Testis (tissue), 3 donors: Measurements from ENCODE around the gene EXOC5. TPM values are rescaled to one million over a fixed set of nuclear protein-coding genes. Genes with fewer than 3 reads are reported as not detected.

Experiments used
- DNase-seq: peaks from one replicate; pipeline ENCODE4 v3.0.0-alpha.2; 2019
- H3K27ac ChIP-seq, 2 donors: fragments of 200-600 bp; sonication (generic); one replicate each; pipeline ENCODE4 v1.5.1; 2019
- H3K27me3 ChIP-seq: fragments of 200-600 bp; sonication (generic); one replicate; pipeline ENCODE4 v1.5.1; 2019
- H3K36me3 ChIP-seq: fragments of 200-600 bp; sonication (generic); one replicate; pipeline ENCODE4 v1.5.1; 2017; ENCODE audit warnings: low read depth; ENCODE audit errors: missing control alignments
- H3K4me1 ChIP-seq: fragments of 200-600 bp; sonication (generic); one replicate; pipeline ENCODE4 v1.5.1; 2019
- H3K4me3 ChIP-seq, 2 donors: fragments of 200-600 bp; sonication (generic); one replicate each; pipeline ENCODE4 v1.5.1; 2017 to 2019
- H3K9me3 ChIP-seq: fragments of 200-600 bp; sonication (generic); one replicate; pipeline ENCODE4 v1.5.1; 2017
- POLR2A ChIP-seq: fragments of 450-650 bp; IDR thresholded peaks from one replicate; pipeline ENCODE4 v1.6.1; 2017; ENCODE audit warnings: antibody characterized with exemption, mild to moderate bottlenecking, moderate library complexity
- WGBS, 2 donors: methylation state at CpG; one replicate each; pipeline ENCODE4 v1.1.5; 2018; 5-methylcytosine and 5-hydroxymethylcytosine counted together
- intact Hi-C: fragments of 100-400 bp; cut with DNase I; formaldehyde crosslinking; loops from one replicate; pipeline ENCODE4 v1.15.1; 2023; ENCODE audit warnings: low total_unique reads
- polyA plus RNA-seq: library from polyadenylated mRNA; stranded (reverse); fragments of 350-450 nt; fragmentation: Illumina TruSeq; extraction: RNeasy Lipid Tissue Mini Kit (QIAGEN cat#74804); gene quantifications from one replicate; pipeline ENCODE4 v1.2.3, GENCODE V29; 2014; ENCODE audit warnings: low read depth, low replicate concordance; ENCODE audit not compliant: insufficient read depth
- total RNA-seq, 2 donors: library from RNA; depleted of rRNA; stranded (reverse); fragments of >200 nt; gene quantifications; one replicate each; pipeline ENCODE4 v1.2.3, GENCODE V29; 2016
- TF ChIP-seq, protein P1 (sequence below), 3 experiments: fragments of 450-650 bp in 2 of 3; fragments of 200-600 bp in 1 of 3; sonication (generic) in 1 of 3; IDR thresholded peaks; one replicate each; pipeline ENCODE4 v1.5.1; 2016 to 2019; ENCODE audit warnings: antibody characterized with exemption in 3 of 3, mild to moderate bottlenecking in 2 of 3, moderate library complexity in 1 of 3

The EXOC5 gene
- total and polyA plus RNA-seq, 3 donors from 2014 or later = 73.7 to 133 (median 89.4) TPM

DNA sequence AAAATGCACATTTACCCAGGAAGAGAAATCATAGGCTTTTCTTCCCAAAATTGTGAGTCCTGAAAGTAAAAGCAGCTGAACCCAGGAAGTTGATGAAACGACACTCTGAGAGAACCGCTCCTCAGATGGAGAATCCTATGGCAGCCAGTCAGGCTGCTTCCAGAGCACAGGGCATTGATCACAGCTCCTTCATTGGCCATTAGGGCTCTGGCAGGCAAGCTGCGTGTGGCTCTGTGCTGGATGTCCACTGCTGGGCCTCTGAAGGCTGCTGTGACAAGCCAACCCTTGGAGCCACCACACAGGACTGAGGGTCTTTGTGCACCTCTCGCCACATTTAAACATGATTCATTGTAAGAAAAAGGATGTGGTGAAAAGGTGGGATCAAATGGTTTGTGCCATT, 89.4 kb downstream of the EXOC5 start:
- H3K36me3 ChIP-seq = no peaks in the 10 kb centered on the region
- H3K27ac ChIP-seq = no peak overlapping the region
- H3K4me3 ChIP-seq = no peak overlapping the region
- no peaks in the 10 kb centered on the region for H3K9me3 ChIP-seq
- no peaks in the 10 kb centered on the region for H3K27me3 ChIP-seq
- intact Hi-C loops = no loop called here
- WGBS, 2 donors = 87 to 90% methylated on average over 4 of the region's 4 CpGs
- TF ChIP-seq, protein P1, sequence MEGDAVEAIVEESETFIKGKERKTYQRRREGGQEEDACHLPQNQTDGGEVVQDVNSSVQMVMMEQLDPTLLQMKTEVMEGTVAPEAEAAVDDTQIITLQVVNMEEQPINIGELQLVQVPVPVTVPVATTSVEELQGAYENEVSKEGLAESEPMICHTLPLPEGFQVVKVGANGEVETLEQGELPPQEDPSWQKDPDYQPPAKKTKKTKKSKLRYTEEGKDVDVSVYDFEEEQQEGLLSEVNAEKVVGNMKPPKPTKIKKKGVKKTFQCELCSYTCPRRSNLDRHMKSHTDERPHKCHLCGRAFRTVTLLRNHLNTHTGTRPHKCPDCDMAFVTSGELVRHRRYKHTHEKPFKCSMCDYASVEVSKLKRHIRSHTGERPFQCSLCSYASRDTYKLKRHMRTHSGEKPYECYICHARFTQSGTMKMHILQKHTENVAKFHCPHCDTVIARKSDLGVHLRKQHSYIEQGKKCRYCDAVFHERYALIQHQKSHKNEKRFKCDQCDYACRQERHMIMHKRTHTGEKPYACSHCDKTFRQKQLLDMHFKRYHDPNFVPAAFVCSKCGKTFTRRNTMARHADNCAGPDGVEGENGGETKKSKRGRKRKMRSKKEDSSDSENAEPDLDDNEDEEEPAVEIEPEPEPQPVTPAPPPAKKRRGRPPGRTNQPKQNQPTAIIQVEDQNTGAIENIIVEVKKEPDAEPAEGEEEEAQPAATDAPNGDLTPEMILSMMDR (IDR thresholded peaks at IDR 0.05) = no peak
- no peak for TF ChIP-seq POLR2A
- H3K4me1 ChIP-seq = no peaks in the 10 kb centered on the region
- no peak for DNase-seq

DNA sequence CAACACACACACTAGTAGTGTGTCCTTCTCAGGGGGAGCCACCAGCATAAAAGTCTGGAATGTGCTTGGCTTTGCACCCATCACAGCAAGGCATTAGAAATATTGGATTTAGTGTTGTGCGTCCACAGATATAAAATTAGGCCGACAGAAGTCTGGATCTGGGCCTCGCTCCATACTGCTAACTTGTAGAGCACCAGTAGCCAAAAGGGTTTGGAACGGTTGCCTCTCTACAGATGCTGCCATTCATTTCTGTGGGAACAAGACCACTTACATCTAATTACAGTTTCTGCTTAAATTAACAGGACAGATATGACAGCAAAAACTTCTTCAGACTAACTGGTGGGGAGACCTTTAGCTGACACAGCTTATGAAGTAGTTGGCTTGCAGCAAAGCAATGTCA, 94.2 kb downstream of the EXOC5 start:
- no peak for DNase-seq
- WGBS, 2 donors = 87 to 91% methylated on average over 4 of the region's 4 CpGs
- no peaks in the 10 kb centered on the region for H3K36me3 ChIP-seq
- no peak overlapping the region for H3K4me3 ChIP-seq
- H3K4me1 ChIP-seq = no peaks in the 10 kb centered on the region
- intact Hi-C loops = no loop called here
- no peak overlapping the region for H3K27ac ChIP-seq
- TF ChIP-seq, protein P1 (IDR thresholded peaks at IDR 0.05) = no peak
- no peak for TF ChIP-seq POLR2A
- H3K9me3 ChIP-seq = no peaks in the 10 kb centered on the region
- no peaks in the 10 kb centered on the region for H3K27me3 ChIP-seq

DNA sequence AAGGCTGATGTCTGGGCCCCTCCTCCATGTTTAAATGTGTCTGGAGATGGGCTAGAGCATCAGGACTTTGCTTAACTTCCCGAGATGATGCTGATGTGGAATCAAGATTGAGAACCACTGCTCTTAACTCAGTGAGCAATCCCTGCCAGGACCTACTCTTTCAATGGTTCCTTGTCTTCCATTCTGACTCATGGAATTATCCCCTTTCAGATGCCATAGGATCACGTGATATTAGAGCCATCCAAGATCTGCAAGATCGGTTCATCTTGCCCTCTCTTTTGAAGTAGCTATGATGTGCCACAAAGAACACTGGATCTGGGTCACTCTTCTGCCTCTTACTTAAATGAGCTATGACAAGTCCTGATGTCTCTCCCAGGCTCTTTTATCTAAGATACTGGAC, 96.8 kb downstream of the EXOC5 start:
- no peaks in the 10 kb centered on the region for H3K9me3 ChIP-seq
- TF ChIP-seq, protein P1 (IDR thresholded peaks at IDR 0.05) = no peak
- TF ChIP-seq POLR2A = no peak
- H3K4me3 ChIP-seq = no peak overlapping the region
- H3K27me3 ChIP-seq = no peaks in the 10 kb centered on the region
- WGBS, 2 donors = 72 to 90% methylated on average over 3 of the region's 3 CpGs
- intact Hi-C loops = no loop called here
- no peak for DNase-seq
- H3K36me3 ChIP-seq = no peaks in the 10 kb centered on the region
- no peaks in the 10 kb centered on the region for H3K4me1 ChIP-seq
- no peak overlapping the region for H3K27ac ChIP-seq

DNA sequence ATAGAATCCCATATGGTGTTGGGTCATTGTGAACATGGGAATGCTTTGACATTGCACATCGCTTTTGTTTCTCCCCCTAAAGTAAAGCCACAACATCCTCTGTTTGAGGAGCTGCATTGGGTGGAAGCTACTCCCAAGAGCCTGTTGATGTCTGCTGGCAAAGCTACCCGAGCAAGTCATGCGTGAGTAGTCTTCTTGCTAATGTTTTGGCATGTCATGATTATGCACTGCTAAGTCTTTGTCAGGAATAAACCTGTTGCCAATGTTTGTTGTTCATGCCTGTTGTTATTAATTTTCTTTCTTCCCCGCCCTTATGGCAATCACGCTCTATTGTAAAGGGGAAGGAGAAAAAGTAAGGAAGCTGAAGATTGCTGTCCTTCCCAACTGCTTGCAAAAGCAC, 97.3 kb downstream of the EXOC5 start:
- H3K4me3 ChIP-seq = no peak overlapping the region
- H3K36me3 ChIP-seq = no peaks in the 10 kb centered on the region
- TF ChIP-seq, protein P1 (IDR thresholded peaks at IDR 0.05) = no peak
- TF ChIP-seq POLR2A = no peak
- H3K4me1 ChIP-seq = no peaks in the 10 kb centered on the region
- no peak overlapping the region for H3K27ac ChIP-seq
- no peaks in the 10 kb centered on the region for H3K9me3 ChIP-seq
- WGBS, 2 donors = 88 to 98% methylated on average over 5 of the region's 5 CpGs
- intact Hi-C loops = no loop called here
- no peak for DNase-seq
- no peaks in the 10 kb centered on the region for H3K27me3 ChIP-seq

DNA sequence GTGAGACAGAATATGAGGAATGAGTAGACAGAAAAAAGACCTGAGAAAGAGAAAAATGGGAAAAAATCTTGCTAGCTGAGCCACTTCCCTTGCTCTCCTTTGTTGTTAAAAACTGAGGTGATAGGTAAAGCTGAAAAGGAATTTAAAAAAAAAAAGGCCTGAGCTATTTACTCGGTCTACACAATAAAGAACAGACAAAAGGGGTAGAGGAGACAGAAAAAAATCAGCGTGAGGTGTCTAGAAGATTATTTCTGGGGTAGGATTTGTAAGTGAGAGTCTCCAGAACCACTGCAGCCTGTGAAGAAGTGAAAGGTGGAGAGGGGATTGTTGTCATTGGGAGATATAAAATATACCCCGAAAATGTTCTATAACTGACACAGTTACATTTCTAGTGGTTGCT, 98.8 kb downstream of the EXOC5 start:
- intact Hi-C loops = no loop called here
- H3K27me3 ChIP-seq = no peaks in the 10 kb centered on the region
- H3K4me1 ChIP-seq = no peaks in the 10 kb centered on the region
- H3K27ac ChIP-seq = no peak overlapping the region
- TF ChIP-seq POLR2A = no peak
- TF ChIP-seq, protein P1 (IDR thresholded peaks at IDR 0.05) = no peak
- 64 to 79% methylated on average over 3 of the region's 3 CpGs for WGBS, 2 donors
- no peaks in the 10 kb centered on the region for H3K36me3 ChIP-seq
- H3K4me3 ChIP-seq = no peak overlapping the region
- DNase-seq = no peak
- no peaks in the 10 kb centered on the region for H3K9me3 ChIP-seq
